Astrocyte (in vitro differentiated cells and primary cell): ENCODE data around the gene ERMAP.

Experiments used
- CTCF ChIP-seq: IDR thresholded peaks from 2 replicates; pipeline ENCODE4 v1.5.1; 2011; ENCODE audit warnings: low read depth, mild to moderate bottlenecking, inconsistent platforms, low read length, moderate library complexity; ENCODE audit not compliant: insufficient read depth
- EZH2 ChIP-seq: IDR thresholded peaks from 2 replicates; pipeline ENCODE4 v1.6.1; 2012; ENCODE audit warnings: mild to moderate bottlenecking, low read length, inconsistent platforms; ENCODE audit not compliant: insufficient read depth

- no peak for TF ChIP-seq CTCF
- TF ChIP-seq EZH2 = no peak
Observed at GRCh38 chr1:42876009-42876408, 59.1 kb downstream of the ERMAP start.
